ENCODE measurements around the gene COMMD10.
"Not testable (repeated sequence)": the region's sequence is repeated elsewhere in the genome, so short reads cannot be mapped to it uniquely, and the experiment has no call there.

Gene COMMD10

DNA sequence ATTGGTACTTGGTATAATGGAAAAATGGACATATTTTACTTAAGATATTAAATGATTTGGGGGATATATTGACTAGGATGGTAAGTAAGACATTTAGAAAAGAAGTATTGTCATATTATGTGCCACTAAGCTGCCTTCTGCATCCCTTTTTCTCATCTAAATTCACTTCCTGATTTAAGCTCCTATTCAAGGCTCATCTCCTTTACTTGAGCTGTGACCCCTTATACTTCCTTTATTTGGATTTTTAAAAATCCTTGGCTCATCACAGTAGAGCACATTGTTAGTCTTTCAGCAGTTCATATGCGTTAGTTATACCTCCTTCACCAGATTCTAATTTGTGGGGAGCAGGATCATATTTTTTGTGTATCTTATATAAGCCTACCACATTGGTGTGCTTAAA is 6.6 kb downstream of the COMMD10 start:
- H3K4me3 ChIP-seq (ENCODE audit: low read depth, low read length): no peak overlapping the region
- TF ChIP-seq, protein P1, sequence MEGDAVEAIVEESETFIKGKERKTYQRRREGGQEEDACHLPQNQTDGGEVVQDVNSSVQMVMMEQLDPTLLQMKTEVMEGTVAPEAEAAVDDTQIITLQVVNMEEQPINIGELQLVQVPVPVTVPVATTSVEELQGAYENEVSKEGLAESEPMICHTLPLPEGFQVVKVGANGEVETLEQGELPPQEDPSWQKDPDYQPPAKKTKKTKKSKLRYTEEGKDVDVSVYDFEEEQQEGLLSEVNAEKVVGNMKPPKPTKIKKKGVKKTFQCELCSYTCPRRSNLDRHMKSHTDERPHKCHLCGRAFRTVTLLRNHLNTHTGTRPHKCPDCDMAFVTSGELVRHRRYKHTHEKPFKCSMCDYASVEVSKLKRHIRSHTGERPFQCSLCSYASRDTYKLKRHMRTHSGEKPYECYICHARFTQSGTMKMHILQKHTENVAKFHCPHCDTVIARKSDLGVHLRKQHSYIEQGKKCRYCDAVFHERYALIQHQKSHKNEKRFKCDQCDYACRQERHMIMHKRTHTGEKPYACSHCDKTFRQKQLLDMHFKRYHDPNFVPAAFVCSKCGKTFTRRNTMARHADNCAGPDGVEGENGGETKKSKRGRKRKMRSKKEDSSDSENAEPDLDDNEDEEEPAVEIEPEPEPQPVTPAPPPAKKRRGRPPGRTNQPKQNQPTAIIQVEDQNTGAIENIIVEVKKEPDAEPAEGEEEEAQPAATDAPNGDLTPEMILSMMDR (IDR thresholded peaks at IDR 0.05; ENCODE audit: borderline replicate concordance, insufficient read depth, low read depth, low read length): no peak

DNA sequence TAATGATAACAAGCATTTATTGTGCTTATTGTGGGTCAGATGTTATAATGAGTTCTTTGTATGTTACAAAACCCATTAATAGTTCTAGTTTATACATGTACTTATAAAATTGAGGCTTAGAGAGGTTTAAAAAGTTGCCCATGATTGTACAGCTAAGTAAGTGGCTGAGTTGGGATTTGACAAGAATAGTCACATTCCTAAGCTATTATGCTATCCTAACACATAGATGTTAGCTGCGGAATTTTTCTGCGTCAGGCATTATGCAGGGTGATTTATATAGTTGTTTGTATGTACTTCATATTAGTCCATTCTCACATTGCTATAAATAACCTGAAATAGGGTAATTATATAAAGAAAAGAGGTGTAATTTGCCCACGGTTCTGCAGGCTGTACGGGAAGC is 12.5 kb downstream of the COMMD10 start:
- H3K4me3 ChIP-seq (ENCODE audit: low read depth, low read length): no peak overlapping the region
- TF ChIP-seq, protein P1 (IDR thresholded peaks at IDR 0.05; ENCODE audit: borderline replicate concordance, insufficient read depth, low read depth, low read length): no peak

GRCh38 chr5:116098998-116099397 is 14.2 kb downstream of the COMMD10 start:
- TF ChIP-seq, protein P1 (IDR thresholded peaks at IDR 0.05; ENCODE audit: borderline replicate concordance, insufficient read depth, low read depth, low read length): no peak
- no peak overlapping the region for H3K4me3 ChIP-seq (ENCODE audit: low read depth, low read length)

- H3K4me3 ChIP-seq (ENCODE audit: low read depth, low read length): not testable (repeated sequence)
Observed at GRCh38 chr5:116104941-116105340, 20.1 kb downstream of the COMMD10 start.

GRCh38 chr5:116115163-116115562 is 30.3 kb downstream of the COMMD10 start:
- no peak overlapping the region for H3K4me3 ChIP-seq (ENCODE audit: low read depth, low read length)

DNA sequence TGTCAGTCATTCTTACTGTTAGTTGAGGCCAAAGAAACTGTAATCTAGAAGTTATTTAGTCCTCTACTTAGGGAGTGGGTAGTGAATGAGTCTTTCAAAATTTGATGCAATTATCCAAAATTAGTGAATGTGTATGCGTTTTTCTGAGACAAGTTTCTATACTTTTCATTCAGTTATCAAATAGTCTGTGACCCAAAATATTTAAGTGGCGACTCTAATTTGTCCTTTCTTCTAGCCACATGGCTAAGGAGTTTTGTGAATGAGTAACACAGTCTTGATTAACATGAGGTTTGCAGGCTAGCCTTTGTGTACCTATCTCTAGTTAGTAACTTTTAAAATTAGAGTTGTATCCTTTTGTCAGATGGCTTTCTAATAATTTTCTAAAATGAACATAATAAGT is 45.6 kb downstream of the COMMD10 start:
- TF ChIP-seq, protein P1 (IDR thresholded peaks at IDR 0.05; ENCODE audit: borderline replicate concordance, insufficient read depth, low read depth, low read length): no peak

More at GRCh38 chr5:116115163-116115562, 30.3 kb downstream of the COMMD10 start:
- TF ChIP-seq, protein P1 (IDR thresholded peaks at IDR 0.05; ENCODE audit: borderline replicate concordance, insufficient read depth, low read depth, low read length): no peak

DNA sequence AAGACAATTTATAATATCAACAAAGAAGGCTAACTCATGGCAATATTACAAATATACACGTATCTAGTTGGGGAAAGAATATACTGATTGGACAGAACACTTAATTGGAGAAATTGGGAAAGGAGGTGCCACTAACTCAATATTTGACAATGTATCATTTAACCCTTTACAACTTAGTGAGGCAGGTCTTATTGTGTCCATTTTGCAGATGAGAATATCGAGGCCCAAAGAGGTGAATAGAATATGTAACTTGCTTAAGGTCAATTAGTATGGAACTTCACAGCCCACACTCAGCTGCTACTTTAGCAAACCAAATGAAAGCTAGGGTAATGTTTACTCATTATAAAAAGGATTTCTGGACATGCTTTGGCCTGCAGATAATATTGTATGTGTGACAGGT is 46.2 kb downstream of the COMMD10 start:
- H3K4me3 ChIP-seq (ENCODE audit: low read depth, low read length): no peak overlapping the region
- TF ChIP-seq, protein P1 (IDR thresholded peaks at IDR 0.05; ENCODE audit: borderline replicate concordance, insufficient read depth, low read depth, low read length): no peak

More for the DNA sequence above, 45.6 kb downstream of the COMMD10 start:
- no peak overlapping the region for H3K4me3 ChIP-seq (ENCODE audit: low read depth, low read length)

DNA sequence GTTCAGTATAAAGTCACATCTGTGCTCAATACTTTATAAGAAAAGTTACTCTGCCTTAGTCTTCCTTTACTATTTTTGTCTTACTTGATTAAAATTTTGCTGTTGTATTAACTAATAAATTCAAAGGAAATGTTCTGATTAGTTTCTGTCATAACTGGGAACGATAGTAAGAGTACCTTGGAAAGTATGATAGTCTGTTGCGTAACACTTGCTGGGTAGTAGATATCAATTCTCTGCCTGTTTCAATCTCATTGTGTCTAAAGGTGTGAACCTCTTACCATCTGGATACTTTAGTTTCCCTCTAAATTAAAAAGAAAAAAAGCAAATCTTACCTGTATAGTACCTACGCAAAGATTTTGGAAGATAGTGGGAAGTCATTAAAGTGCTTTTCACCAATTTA is 48.5 kb downstream of the COMMD10 start:
- TF ChIP-seq, protein P1 (IDR thresholded peaks at IDR 0.05; ENCODE audit: borderline replicate concordance, insufficient read depth, low read depth, low read length): no peak

More for the DNA sequence above, 48.5 kb downstream of the COMMD10 start:
- H3K4me3 ChIP-seq (ENCODE audit: low read depth, low read length): no peak overlapping the region
